NCI-H187 treated with DMSO at 0.1 percent for 48 hours (cell line): Measurements from ENCODE around the gene PITPNC1.
"Not testable (repeated sequence)": the region's sequence is repeated elsewhere in the genome, so short reads cannot be mapped to it uniquely, and the experiment has no call there.

Source experiments
- DNase-seq: peaks from one replicate; lab custom pipeline; 2025; lab: John Stamatoyannopoulos, UW

Gene PITPNC1

GRCh38 chr17:67689534-67690177 lies 312.6 kb downstream of the PITPNC1 start:
- DNase-seq, result peak; percentile 57

- no peak for DNase-seq
Observed at GRCh38 chr17:67693811-67694210, 316.7 kb downstream of the PITPNC1 start.

GRCh38 chr17:67696347-67696746 lies 319.3 kb downstream of the PITPNC1 start:
- no peak for DNase-seq

- DNase-seq, result peak; percentile 57
Observed at GRCh38 chr17:67696853-67697498, 319.9 kb downstream of the PITPNC1 start.

- DNase-seq, result no peak
Observed at GRCh38 chr17:67700037-67700724, 323.1 kb downstream of the PITPNC1 start.

GRCh38 chr17:67700725-67701119 lies 323.6 kb downstream of the PITPNC1 start:
- no peak for DNase-seq

GRCh38 chr17:67702861-67703260 lies 325.8 kb downstream of the PITPNC1 start:
- DNase-seq, result not testable (repeated sequence)

GRCh38 chr17:67707442-67707841 lies 330.4 kb downstream of the PITPNC1 start:
- no peak for DNase-seq

- DNase-seq, result no peak
Observed at GRCh38 chr17:67708378-67708777, 331.3 kb downstream of the PITPNC1 start.

- DNase-seq, result no peak
Observed at GRCh38 chr17:67711916-67712315, 334.8 kb downstream of the PITPNC1 start.

- DNase-seq, result no peak
Observed at GRCh38 chr17:67712375-67712774, 335.3 kb downstream of the PITPNC1 start.

- no peak for DNase-seq
Observed at GRCh38 chr17:67713169-67713568, 336.1 kb downstream of the PITPNC1 start.

GRCh38 chr17:67716405-67716798 lies 339.3 kb downstream of the PITPNC1 start:
- no peak for DNase-seq

- no peak for DNase-seq
Observed at GRCh38 chr17:67717192-67717623, 340.1 kb downstream of the PITPNC1 start.

- peak; percentile 69 for DNase-seq
Observed at GRCh38 chr17:67717624-67718324, 340.7 kb downstream of the PITPNC1 start, which contains the start of gene NOL11. Gene NOL11, plus strand, starts transcription at chr17:67717936. Its CDS starts 12 bp downstream, at chr17:67717948.

- DNase-seq, result no peak
Observed at GRCh38 chr17:67718325-67718941, 341.4 kb downstream of the PITPNC1 start.

GRCh38 chr17:67725373-67725791 lies 348.3 kb downstream of the PITPNC1 start:
- DNase-seq, result no peak

- no peak for DNase-seq
Observed at GRCh38 chr17:67725807-67726206, 348.7 kb downstream of the PITPNC1 start.

GRCh38 chr17:67727152-67728039 lies 350.3 kb downstream of the PITPNC1 start:
- not testable (repeated sequence) for DNase-seq

GRCh38 chr17:67729903-67730302 lies 352.8 kb downstream of the PITPNC1 start:
- DNase-seq, result no peak

- no peak for DNase-seq
Observed at GRCh38 chr17:67730731-67731130, 353.6 kb downstream of the PITPNC1 start.
